HepG2 (cell line): ENCODE data around the gene CILP2. TPM values are rescaled to one million over a fixed set of nuclear protein-coding genes. Genes with fewer than 3 reads are reported as not detected.

ENCODE experiments used
- FIP1L1 ChIP-seq: fragments of 200-400 bp; formaldehyde crosslinking; IDR thresholded peaks from 2 replicates; pipeline ENCODE4 v1.6.1; 2018; ENCODE audit warnings: low read depth, mild to moderate bottlenecking, low read length, moderate library complexity, borderline replicate concordance; ENCODE audit not compliant: insufficient read depth
- JDP2 ChIP-seq: sonication (generic); formaldehyde crosslinking; IDR thresholded peaks from 2 replicates; pipeline ENCODE4 v1.8.1; 2022; ENCODE audit warnings: missing genetic modification reagents, borderline replicate concordance
- KLF6 ChIP-seq: IDR thresholded peaks from 2 replicates; pipeline ENCODE4 v1.8.0; 2016; ENCODE audit warnings: missing biosample characterization, missing genetic modification reagents
- NR3C1 ChIP-seq: sonication (generic); formaldehyde crosslinking; IDR thresholded peaks from 2 replicates; pipeline ENCODE4 v1.4.0; 2020; ENCODE audit warnings: missing genetic modification reagents
- PAX8 ChIP-seq: sonication (generic); formaldehyde crosslinking; IDR thresholded peaks from 2 replicates; pipeline ENCODE4 v1.8.0; 2022; ENCODE audit warnings: mild to moderate bottlenecking, missing genetic modification reagents, borderline replicate concordance
- ZFP82 ChIP-seq: sonication (generic); formaldehyde crosslinking; IDR thresholded peaks from 2 replicates; pipeline ENCODE4 v1.5.1; 2020; ENCODE audit warnings: mild to moderate bottlenecking, missing genetic modification reagents, borderline replicate concordance
- ZNF350 ChIP-seq: sonication (generic); formaldehyde crosslinking; IDR thresholded peaks from 2 replicates; pipeline ENCODE4 v1.4.0; 2020; ENCODE audit warnings: mild to moderate bottlenecking, low read depth, missing genetic modification reagents, borderline replicate concordance
- ZNF550 ChIP-seq: sonication (generic); formaldehyde crosslinking; IDR thresholded peaks from 2 replicates; pipeline ENCODE4 v1.4.0; 2020; ENCODE audit warnings: mild to moderate bottlenecking, missing genetic modification reagents, borderline replicate concordance
- ZSCAN25 ChIP-seq: sonication (generic); formaldehyde crosslinking; IDR thresholded peaks from 2 replicates; pipeline ENCODE4 v1.8.0; 2022; ENCODE audit warnings: mild to moderate bottlenecking, missing genetic modification reagents
- polyA plus RNA-seq, 8 experiments: library from polyadenylated mRNA; depleted of rRNA in 3 of 8; stranded (reverse) in 7 of 8; unstranded in 1 of 8; fragments of >200 nt; fragmentation: Illumina TruSeq in 4 of 8; extraction: Trizol in 4 of 8; gene quantifications; 2 replicates each; pipeline versions ENCODE4 v1.2.1 to v1.2.3, GENCODE V29; 2011 to 2016; ENCODE audit warnings: low read depth in 4 of 8, missing spikeins in 1 of 8, mixed read lengths in 1 of 8; ENCODE audit not compliant: insufficient read depth in 1 of 8
- total RNA-seq, 5 experiments: library from RNA; depleted of rRNA; stranded (reverse); fragments of >200 nt; fragmentation: Illumina TruSeq; extraction: Trizol; gene quantifications; 2 replicates each; pipeline ENCODE4 v1.2.3, GENCODE V29; 2016; ENCODE audit warnings: low read depth in 1 of 5
- TF ChIP-seq, protein P1 (sequence below): sonication (generic); formaldehyde crosslinking; IDR thresholded peaks from 2 replicates; pipeline ENCODE4 v1.4.0; 2020; ENCODE audit warnings: mild to moderate bottlenecking, missing genetic modification reagents
- TF ChIP-seq, protein P2 (sequence below), 2 experiments: sonication (generic) in 1 of 2; formaldehyde crosslinking in 1 of 2; IDR thresholded peaks; 2 replicates each; pipeline versions ENCODE4 v1.4.0 to v1.6.1; 2018 to 2020; ENCODE audit warnings: missing genetic modification reagents in 2 of 2, borderline replicate concordance in 1 of 2, low read depth in 1 of 2, mild to moderate bottlenecking in 1 of 2, missing biosample characterization in 1 of 2
- TF ChIP-seq, protein P3 (sequence below): sonication (generic); formaldehyde crosslinking; IDR thresholded peaks from 2 replicates; pipeline ENCODE4 v1.9.0; 2021; ENCODE audit warnings: missing genetic modification reagents, mild to moderate bottlenecking, borderline replicate concordance
- TF ChIP-seq, protein P4 (sequence below): sonication (generic); formaldehyde crosslinking; IDR thresholded peaks from 2 replicates; pipeline ENCODE4 v1.5.0; 2020; ENCODE audit warnings: missing genetic modification reagents, mild to moderate bottlenecking, borderline replicate concordance
- TF ChIP-seq, protein P5 (sequence below): sonication (generic); formaldehyde crosslinking; IDR thresholded peaks from 2 replicates; pipeline ENCODE4 v1.5.0; 2020; ENCODE audit warnings: missing genetic modification reagents

CILP2 gene
- total and polyA plus RNA-seq, 2 of the 13 experiments (the other 11 are each of a cell fraction or from before 2014, with no cell fraction given) = 0.09 to 0.37 TPM

DNA sequence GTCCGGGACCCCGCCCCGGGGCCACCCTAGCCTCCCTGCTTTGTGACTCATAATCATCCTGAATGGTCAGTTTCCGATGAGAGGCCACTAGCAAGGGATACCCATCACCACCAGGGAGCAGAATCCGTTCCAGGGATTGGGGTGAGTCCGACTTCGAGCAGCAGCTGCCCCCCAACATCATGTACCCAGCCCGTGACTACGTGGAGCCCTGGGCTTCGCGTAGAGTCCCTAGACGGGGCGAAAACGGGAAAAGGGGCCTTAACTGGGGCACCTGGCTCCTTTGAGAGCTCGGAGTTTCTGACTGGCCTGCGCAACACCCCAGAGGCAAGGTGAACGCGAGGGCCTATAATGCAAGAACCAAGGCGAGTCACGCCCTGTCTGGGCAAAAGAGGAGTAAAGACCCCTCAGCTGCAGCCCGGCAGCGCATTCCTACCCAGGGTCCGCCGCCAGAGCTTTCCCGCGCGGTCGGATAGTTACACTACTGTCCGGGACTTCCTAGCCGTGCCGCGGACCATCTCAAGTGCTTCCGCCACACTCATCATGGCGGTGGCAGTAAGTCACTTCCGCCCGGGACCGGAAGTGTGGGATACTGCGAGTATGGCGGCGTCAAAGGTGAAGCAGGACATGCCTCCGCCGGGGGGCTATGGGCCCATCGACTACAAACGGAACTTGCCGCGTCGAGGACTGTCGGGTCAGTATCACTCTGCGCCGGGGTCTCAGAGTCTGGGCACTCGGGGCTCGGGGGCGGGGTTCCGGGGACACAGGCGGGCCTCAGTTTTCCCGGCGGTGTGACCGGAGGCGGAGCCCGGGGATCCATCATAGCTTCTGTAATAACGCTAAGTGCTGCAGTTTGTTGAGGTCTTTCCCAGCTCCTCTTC lies 22.2 kb upstream of the CILP2 start, which contains the start of gene NDUFA13 (continued):
- no peak for TF ChIP-seq FIP1L1
- peak; percentile 85 for TF ChIP-seq KLF6 (CRISPR knock-in tag)
- TF ChIP-seq, protein P1, sequence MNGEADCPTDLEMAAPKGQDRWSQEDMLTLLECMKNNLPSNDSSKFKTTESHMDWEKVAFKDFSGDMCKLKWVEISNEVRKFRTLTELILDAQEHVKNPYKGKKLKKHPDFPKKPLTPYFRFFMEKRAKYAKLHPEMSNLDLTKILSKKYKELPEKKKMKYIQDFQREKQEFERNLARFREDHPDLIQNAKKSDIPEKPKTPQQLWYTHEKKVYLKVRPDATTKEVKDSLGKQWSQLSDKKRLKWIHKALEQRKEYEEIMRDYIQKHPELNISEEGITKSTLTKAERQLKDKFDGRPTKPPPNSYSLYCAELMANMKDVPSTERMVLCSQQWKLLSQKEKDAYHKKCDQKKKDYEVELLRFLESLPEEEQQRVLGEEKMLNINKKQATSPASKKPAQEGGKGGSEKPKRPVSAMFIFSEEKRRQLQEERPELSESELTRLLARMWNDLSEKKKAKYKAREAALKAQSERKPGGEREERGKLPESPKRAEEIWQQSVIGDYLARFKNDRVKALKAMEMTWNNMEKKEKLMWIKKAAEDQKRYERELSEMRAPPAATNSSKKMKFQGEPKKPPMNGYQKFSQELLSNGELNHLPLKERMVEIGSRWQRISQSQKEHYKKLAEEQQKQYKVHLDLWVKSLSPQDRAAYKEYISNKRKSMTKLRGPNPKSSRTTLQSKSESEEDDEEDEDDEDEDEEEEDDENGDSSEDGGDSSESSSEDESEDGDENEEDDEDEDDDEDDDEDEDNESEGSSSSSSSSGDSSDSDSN (CRISPR knock-in tag) = peak; percentile 70; the same call in 1 of the 2 replicates
- no peak; the same call in 1 of the 2 replicates for TF ChIP-seq ZNF350 (CRISPR knock-in tag)
- TF ChIP-seq JDP2 (CRISPR knock-in tag) = no peak; the same call in 1 of the 2 replicates
- no peak for TF ChIP-seq NR3C1 (CRISPR knock-in tag)
- TF ChIP-seq, protein P2, sequence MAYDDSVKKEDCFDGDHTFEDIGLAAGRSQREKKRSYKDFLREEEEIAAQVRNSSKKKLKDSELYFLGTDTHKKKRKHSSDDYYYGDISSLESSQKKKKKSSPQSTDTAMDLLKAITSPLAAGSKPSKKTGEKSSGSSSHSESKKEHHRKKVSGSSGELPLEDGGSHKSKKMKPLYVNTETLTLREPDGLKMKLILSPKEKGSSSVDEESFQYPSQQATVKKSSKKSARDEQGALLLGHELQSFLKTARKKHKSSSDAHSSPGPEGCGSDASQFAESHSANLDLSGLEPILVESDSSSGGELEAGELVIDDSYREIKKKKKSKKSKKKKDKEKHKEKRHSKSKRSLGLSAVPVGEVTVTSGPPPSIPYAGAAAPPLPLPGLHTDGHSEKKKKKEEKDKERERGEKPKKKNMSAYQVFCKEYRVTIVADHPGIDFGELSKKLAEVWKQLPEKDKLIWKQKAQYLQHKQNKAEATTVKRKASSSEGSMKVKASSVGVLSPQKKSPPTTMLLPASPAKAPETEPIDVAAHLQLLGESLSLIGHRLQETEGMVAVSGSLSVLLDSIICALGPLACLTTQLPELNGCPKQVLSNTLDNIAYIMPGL (CRISPR knock-in tag; IDR thresholded peaks at IDR 0.05; ENCODE audit: borderline replicate concordance in 1 of 2, low read depth in 1 of 2) = peak; percentile 71 to 86; a peak in 3 of 4 replicates
- peak; percentile 79; the same call in 1 of the 2 replicates for TF ChIP-seq PAX8 (CRISPR knock-in tag)
- no peak for TF ChIP-seq ZNF550 (CRISPR knock-in tag)
- no peak for TF ChIP-seq ZFP82 (CRISPR knock-in tag)
- TF ChIP-seq, protein P3, sequence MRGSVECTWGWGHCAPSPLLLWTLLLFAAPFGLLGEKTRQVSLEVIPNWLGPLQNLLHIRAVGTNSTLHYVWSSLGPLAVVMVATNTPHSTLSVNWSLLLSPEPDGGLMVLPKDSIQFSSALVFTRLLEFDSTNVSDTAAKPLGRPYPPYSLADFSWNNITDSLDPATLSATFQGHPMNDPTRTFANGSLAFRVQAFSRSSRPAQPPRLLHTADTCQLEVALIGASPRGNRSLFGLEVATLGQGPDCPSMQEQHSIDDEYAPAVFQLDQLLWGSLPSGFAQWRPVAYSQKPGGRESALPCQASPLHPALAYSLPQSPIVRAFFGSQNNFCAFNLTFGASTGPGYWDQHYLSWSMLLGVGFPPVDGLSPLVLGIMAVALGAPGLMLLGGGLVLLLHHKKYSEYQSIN (CRISPR knock-in tag) = no peak
- TF ChIP-seq, protein P4, sequence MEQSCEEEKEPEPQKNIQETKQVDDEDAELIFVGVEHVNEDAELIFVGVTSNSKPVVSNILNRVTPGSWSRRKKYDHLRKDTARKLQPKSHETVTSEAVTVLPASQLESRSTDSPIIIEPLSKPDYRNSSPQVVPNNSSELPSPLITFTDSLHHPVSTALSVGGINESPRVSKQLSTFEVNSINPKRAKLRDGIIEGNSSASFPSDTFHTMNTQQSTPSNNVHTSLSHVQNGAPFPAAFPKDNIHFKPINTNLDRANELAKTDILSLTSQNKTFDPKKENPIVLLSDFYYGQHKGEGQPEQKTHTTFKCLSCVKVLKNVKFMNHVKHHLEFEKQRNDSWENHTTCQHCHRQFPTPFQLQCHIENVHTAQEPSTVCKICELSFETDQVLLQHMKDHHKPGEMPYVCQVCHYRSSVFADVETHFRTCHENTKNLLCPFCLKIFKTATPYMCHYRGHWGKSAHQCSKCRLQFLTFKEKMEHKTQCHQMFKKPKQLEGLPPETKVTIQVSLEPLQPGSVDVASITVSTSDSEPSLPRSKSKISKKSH (CRISPR knock-in tag) = no peak
- peak; percentile 32; the same call in 1 of the 2 replicates for TF ChIP-seq ZSCAN25
- TF ChIP-seq, protein P5, sequence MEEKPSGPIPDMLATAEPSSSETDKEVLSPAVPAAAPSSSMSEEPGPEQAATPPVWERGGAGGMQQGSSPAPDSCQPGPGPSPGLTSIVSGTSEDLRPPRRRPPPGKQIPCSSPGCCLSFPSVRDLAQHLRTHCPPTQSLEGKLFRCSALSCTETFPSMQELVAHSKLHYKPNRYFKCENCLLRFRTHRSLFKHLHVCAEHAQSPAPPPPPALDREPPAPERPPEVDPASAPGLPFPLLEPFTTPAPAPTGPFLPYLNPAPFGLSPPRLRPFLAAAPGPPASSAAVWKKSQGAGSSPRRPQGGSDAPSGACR (CRISPR knock-in tag) = peak; percentile 74; the same call in 1 of the 2 replicates
